Effector memory CD8-positive, alpha-beta T cell (primary cell): ENCODE measurements around the gene VPS37D.

Experiments used
- ATAC-seq: fragments of 150-1000 bp; cut with Tn5 transposase; replicated peaks from 2 replicates; pipeline ENCODE4 v1.10.0; 2021; ENCODE audit warnings: mild to moderate bottlenecking, moderate library complexity
- DNase-seq, 3 experiments: peaks; one replicate each; pipeline ENCODE4 v3.0.0; 2021
- H3K27ac Mint-ChIP-seq, 2 donors: one replicate each; pipeline ENCODE4 v1.8.0; 2022; ENCODE audit warnings: mild to moderate bottlenecking in 2 of 2, mixed read lengths in 2 of 2, moderate library complexity in 2 of 2
- H3K27me3 Mint-ChIP-seq, 2 donors: one replicate each; pipeline ENCODE4 v1.8.0; 2022; ENCODE audit warnings: mixed read lengths in 2 of 2
- H3K36me3 Mint-ChIP-seq: one replicate; pipeline ENCODE4 v1.8.0; 2022; ENCODE audit warnings: mild to moderate bottlenecking, moderate library complexity, mixed read lengths; ENCODE audit not compliant: insufficient read depth
- H3K4me1 Mint-ChIP-seq, 2 donors: one replicate each; pipeline ENCODE4 v1.8.0; 2022; ENCODE audit warnings: low read depth in 2 of 2, mixed read lengths in 2 of 2
- H3K4me3 Mint-ChIP-seq, 2 donors: one replicate each; pipeline ENCODE4 v1.8.0; 2022; ENCODE audit warnings: mild to moderate bottlenecking in 2 of 2, mixed read lengths in 2 of 2, moderate library complexity in 2 of 2
- H3K9me3 Mint-ChIP-seq, 2 donors: one replicate each; pipeline ENCODE4 v1.8.0; 2022; ENCODE audit warnings: mixed read lengths in 2 of 2

Gene VPS37D

GRCh38 chr7:73633323-73633722 lies 34.3 kb upstream of the VPS37D start:
- no peaks in the 10 kb centered on the region for H3K36me3 Mint-ChIP-seq
- DNase-seq (no peak), ATAC-seq (no peak)
- H3K4me3 Mint-ChIP-seq, result no peak overlapping the region
- peaks cover 68 to 74% of the 10 kb centered on the region in 2 donors for H3K27me3 Mint-ChIP-seq
- no peaks in the 10 kb centered on the region for H3K9me3 Mint-ChIP-seq
- H3K4me1 Mint-ChIP-seq, result no peaks in the 10 kb centered on the region
- H3K27ac Mint-ChIP-seq, result no peak overlapping the region

- Mint-ChIP-seq H3K9me3 (no peaks in the 10 kb centered on the region), H3K27me3 (peaks cover 68 to 69% of the 10 kb centered on the region in 2 donors), H3K4me3 (no peak overlapping the region), H3K27ac (no peak overlapping the region), H3K36me3 (no peaks in the 10 kb centered on the region), H3K4me1 (no peaks in the 10 kb centered on the region)
- ATAC-seq (no peak), DNase-seq (no peak)
Observed at GRCh38 chr7:73633844-73634243, 33.8 kb upstream of the VPS37D start.

GRCh38 chr7:73635428-73636200 lies 32.0 kb upstream of the VPS37D start:
- no peak for DNase-seq
- Mint-ChIP-seq H3K27ac (no peak overlapping the region), H3K4me3 (no peak overlapping the region), H3K27me3 (peaks cover 59 to 65% of the 10 kb centered on the region in 2 donors), H3K36me3 (no peaks in the 10 kb centered on the region), H3K4me1 (no peaks in the 10 kb centered on the region), H3K9me3 (no peaks in the 10 kb centered on the region)
- ATAC-seq, result no peak

GRCh38 chr7:73638911-73639310 lies 28.7 kb upstream of the VPS37D start:
- H3K9me3 Mint-ChIP-seq, result no peaks in the 10 kb centered on the region

GRCh38 chr7:73642834-73643233 lies 24.8 kb upstream of the VPS37D start:
- no peak overlapping the region for H3K27ac Mint-ChIP-seq
- no peaks in the 10 kb centered on the region for H3K9me3 Mint-ChIP-seq
- H3K4me3 Mint-ChIP-seq, result no peak overlapping the region
- no peaks in the 10 kb centered on the region for H3K4me1 Mint-ChIP-seq
- no peak for DNase-seq
- peaks cover 24 to 59% of the 10 kb centered on the region in 2 donors for H3K27me3 Mint-ChIP-seq
- H3K36me3 Mint-ChIP-seq, result no peaks in the 10 kb centered on the region
- no peak for ATAC-seq

More at GRCh38 chr7:73638911-73639310, 28.7 kb upstream of the VPS37D start:
- ATAC-seq, result no peak
- no peak for DNase-seq
- no peaks in the 10 kb centered on the region for H3K4me1 Mint-ChIP-seq
- no peak overlapping the region for H3K4me3 Mint-ChIP-seq
- H3K27me3 Mint-ChIP-seq, result peaks cover 33 to 51% of the 10 kb centered on the region in 2 donors
- no peaks in the 10 kb centered on the region for H3K36me3 Mint-ChIP-seq
- peak overlapping the region in 1 of 2 donors; percentile 73 for H3K27ac Mint-ChIP-seq

- ATAC-seq, result no peak
- peaks cover 6 to 18% of the 10 kb centered on the region in 2 donors for H3K4me1 Mint-ChIP-seq
- peaks cover 15% of the 10 kb centered on the region for H3K36me3 Mint-ChIP-seq
- no peak for DNase-seq
- no peak overlapping the region for H3K27ac Mint-ChIP-seq
- H3K4me3 Mint-ChIP-seq, result no peak overlapping the region
- no peaks in the 10 kb centered on the region for H3K9me3 Mint-ChIP-seq
- peaks cover 39 to 64% of the 10 kb centered on the region in 2 donors for H3K27me3 Mint-ChIP-seq
Observed at GRCh38 chr7:73644688-73645286, 22.8 kb upstream of the VPS37D start.

GRCh38 chr7:73645643-73646174 lies 21.9 kb upstream of the VPS37D start:
- DNase-seq, result no peak
- peaks cover 15% of the 10 kb centered on the region for H3K36me3 Mint-ChIP-seq
- H3K9me3 Mint-ChIP-seq, result no peaks in the 10 kb centered on the region
- H3K27me3 Mint-ChIP-seq, result peaks cover 44 to 73% of the 10 kb centered on the region in 2 donors
- peaks cover 6 to 18% of the 10 kb centered on the region in 2 donors for H3K4me1 Mint-ChIP-seq
- no peak overlapping the region for H3K27ac Mint-ChIP-seq
- no peak overlapping the region for H3K4me3 Mint-ChIP-seq
- no peak for ATAC-seq

GRCh38 chr7:73646785-73647724 lies 20.6 kb upstream of the VPS37D start:
- DNase-seq (no peak), ATAC-seq (no peak)
- peaks cover 6 to 18% of the 10 kb centered on the region in 2 donors for H3K4me1 Mint-ChIP-seq
- no peak overlapping the region for H3K27ac Mint-ChIP-seq
- peaks cover 15% of the 10 kb centered on the region for H3K36me3 Mint-ChIP-seq
- H3K4me3 Mint-ChIP-seq, result peak overlapping the region in 1 of 2 donors; percentile 17
- H3K27me3 Mint-ChIP-seq, result peaks cover 55 to 87% of the 10 kb centered on the region in 2 donors
- H3K9me3 Mint-ChIP-seq, result no peaks in the 10 kb centered on the region

- peak; percentile 18 to 24 (median 18) for DNase-seq
- ATAC-seq, result peak; percentile 88
- peaks cover 15% of the 10 kb centered on the region for H3K36me3 Mint-ChIP-seq
- H3K4me1 Mint-ChIP-seq, result peaks cover 6 to 18% of the 10 kb centered on the region in 2 donors
- H3K27me3 Mint-ChIP-seq, result peaks cover 63 to 92% of the 10 kb centered on the region in 2 donors
- H3K9me3 Mint-ChIP-seq, result no peaks in the 10 kb centered on the region
- H3K27ac Mint-ChIP-seq, result peak overlapping the region; percentile 2 to 83
- peak overlapping the region; percentile 50 to 81 for H3K4me3 Mint-ChIP-seq
Observed at GRCh38 chr7:73647725-73648592, 19.7 kb upstream of the VPS37D start.

GRCh38 chr7:73648593-73649332 lies 18.9 kb upstream of the VPS37D start:
- Mint-ChIP-seq H3K4me3 (peak overlapping the region; percentile 50 to 81), H3K4me1 (peaks cover 6 to 18% of the 10 kb centered on the region in 2 donors), H3K27ac (peak overlapping the region; percentile 2 to 83), H3K27me3 (peaks cover 66 to 91% of the 10 kb centered on the region in 2 donors), H3K9me3 (no peaks in the 10 kb centered on the region), H3K36me3 (peaks cover 15% of the 10 kb centered on the region)
- ATAC-seq, result no peak
- no peak for DNase-seq

- Mint-ChIP-seq H3K27ac (peak overlapping the region in 1 of 2 donors; percentile 83), H3K4me3 (peak overlapping the region; percentile 50 to 81), H3K27me3 (peaks cover 66 to 88% of the 10 kb centered on the region in 2 donors), H3K9me3 (no peaks in the 10 kb centered on the region), H3K36me3 (peaks cover 15% of the 10 kb centered on the region), H3K4me1 (peaks cover 6 to 18% of the 10 kb centered on the region in 2 donors)
- DNase-seq (no peak), ATAC-seq (no peak)
Observed at GRCh38 chr7:73649576-73649975, 18.1 kb upstream of the VPS37D start.

- ATAC-seq (no peak), DNase-seq (no peak)
- no peak overlapping the region for H3K27ac Mint-ChIP-seq
- H3K9me3 Mint-ChIP-seq, result no peaks in the 10 kb centered on the region
- peaks cover 74 to 86% of the 10 kb centered on the region in 2 donors for H3K27me3 Mint-ChIP-seq
- peaks cover 6 to 18% of the 10 kb centered on the region in 2 donors for H3K4me1 Mint-ChIP-seq
- peaks cover 15% of the 10 kb centered on the region for H3K36me3 Mint-ChIP-seq
- no peak overlapping the region for H3K4me3 Mint-ChIP-seq
Observed at GRCh38 chr7:73650524-73650923, 17.1 kb upstream of the VPS37D start.
